OCI-LY7 (cell line): Measurements from ENCODE around the gene CBFA2T2.

Source experiments
- EZH2phosphoT487 ChIP-seq: fragments of 200-600 bp; sonication (generic); IDR thresholded peaks from 2 replicates; pipeline ENCODE4 v1.6.1; 2018; ENCODE audit warnings: low read depth, borderline replicate concordance, mild to moderate bottlenecking, mixed run types, antibody characterized with exemption, low read length, moderate library complexity, mixed read lengths
- TF ChIP-seq, protein P1 (sequence below): fragments of 200-600 bp; sonication (generic); conservative IDR thresholded peaks from 2 replicates; pipeline ENCODE4 v1.5.1; 2014; ENCODE audit warnings: mild to moderate bottlenecking, antibody characterized with exemption, low read length, moderate library complexity, mixed read lengths

DNA sequence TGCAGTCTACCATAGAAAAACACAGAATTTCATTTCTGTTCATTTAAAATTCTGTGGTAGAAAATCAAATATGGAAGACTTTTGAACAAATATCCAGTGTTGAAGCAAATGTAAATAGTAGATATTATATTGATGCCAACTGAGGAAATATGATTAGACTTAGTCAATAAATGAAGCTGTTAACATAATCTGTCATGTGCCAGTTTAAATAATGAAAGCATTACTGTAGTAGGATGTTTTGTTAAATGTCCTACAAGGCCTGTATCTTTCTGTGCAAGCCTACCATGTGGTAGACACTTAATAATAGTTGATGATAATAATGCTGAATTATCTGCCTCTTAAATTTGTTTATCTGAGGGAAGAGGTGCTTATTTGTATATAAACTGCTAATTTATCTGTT is 55.9 kb downstream of the CBFA2T2 start:
- TF ChIP-seq, protein P1, sequence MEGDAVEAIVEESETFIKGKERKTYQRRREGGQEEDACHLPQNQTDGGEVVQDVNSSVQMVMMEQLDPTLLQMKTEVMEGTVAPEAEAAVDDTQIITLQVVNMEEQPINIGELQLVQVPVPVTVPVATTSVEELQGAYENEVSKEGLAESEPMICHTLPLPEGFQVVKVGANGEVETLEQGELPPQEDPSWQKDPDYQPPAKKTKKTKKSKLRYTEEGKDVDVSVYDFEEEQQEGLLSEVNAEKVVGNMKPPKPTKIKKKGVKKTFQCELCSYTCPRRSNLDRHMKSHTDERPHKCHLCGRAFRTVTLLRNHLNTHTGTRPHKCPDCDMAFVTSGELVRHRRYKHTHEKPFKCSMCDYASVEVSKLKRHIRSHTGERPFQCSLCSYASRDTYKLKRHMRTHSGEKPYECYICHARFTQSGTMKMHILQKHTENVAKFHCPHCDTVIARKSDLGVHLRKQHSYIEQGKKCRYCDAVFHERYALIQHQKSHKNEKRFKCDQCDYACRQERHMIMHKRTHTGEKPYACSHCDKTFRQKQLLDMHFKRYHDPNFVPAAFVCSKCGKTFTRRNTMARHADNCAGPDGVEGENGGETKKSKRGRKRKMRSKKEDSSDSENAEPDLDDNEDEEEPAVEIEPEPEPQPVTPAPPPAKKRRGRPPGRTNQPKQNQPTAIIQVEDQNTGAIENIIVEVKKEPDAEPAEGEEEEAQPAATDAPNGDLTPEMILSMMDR, result no peak
- TF ChIP-seq EZH2phosphoT487, result no peak
